GM12878 (cell line): Measurements from ENCODE around the gene TEKT5. TPM values are rescaled to one million over a fixed set of nuclear protein-coding genes. Genes with fewer than 3 reads are reported as not detected.

Experiments used
- ATAC-seq: fragments of 200-7000 bp; cut with Tn5 transposase; 3 replicates; pipeline ENCODE4 v1.9.1; 2020; ENCODE audit warnings: mild to moderate bottlenecking, moderate library complexity
- BruUV-seq: library from RNA; stranded (reverse); fragments of 400-500 nt; replicated peaks from 2 replicates; lab custom pipeline; 2021; lab: Mats Ljungman, UMichigan
- CTCF ChIA-PET: fragments of 300-600 bp; sonication (Branson Sonifier 250); formaldehyde crosslinking; extraction: SDS; loops from one replicate; lab custom pipeline; 2021; ENCODE audit warnings: inconsistent platforms; lab: Yijun Ruan, JAX
- POLR2A ChIA-PET: fragments of 350-600 bp; formaldehyde crosslinking; extraction: SDS; loops from one replicate; lab custom pipeline; 2021; ENCODE audit warnings: inconsistent platforms; lab: Charles Lee
- RAD21 ChIA-PET: fragments of 300-600 bp; sonication (Branson Sonifier 250); formaldehyde crosslinking; loops from one replicate; lab custom pipeline; 2023; ENCODE audit warnings: antibody characterized with exemption; ENCODE audit not compliant: unreplicated experiment; lab: Charles Lee
- SMC1A ChIA-PET: fragments of 300-600 bp; sonication (Branson Sonifier 250); formaldehyde crosslinking; loops from one replicate; lab custom pipeline; 2023; ENCODE audit not compliant: unreplicated experiment, uncharacterized antibody; lab: Charles Lee
- DNase-seq: peaks from one replicate; pipeline ENCODE4 v3.0.0-alpha.2; 2011; ENCODE audit warnings: low read depth, low spot score
- FAIRE-seq: peaks from 3 replicates; lab custom pipeline; 2011; peaks lifted over from hg19 to GRCh38; lab: Jason Lieb, UNC
- H2AFZ ChIP-seq: 2 replicates; pipeline ENCODE4 v1.6.0; 2011; ENCODE audit warnings: low read depth, low read length, control low read depth; ENCODE audit not compliant: control insufficient read depth
- H3K27ac ChIP-seq: 2 replicates; pipeline ENCODE4 v1.5.1; 2011; ENCODE audit warnings: control low read depth; ENCODE audit not compliant: control insufficient read depth, insufficient read depth
- H3K27me3 ChIP-seq, 2 experiments: replicated peaks in 1 of 2; 2 replicates each; pipeline versions ENCODE4 v1.6.0 to v1.6.1; 2011; ENCODE audit warnings: low read length in 1 of 2; ENCODE audit not compliant: control insufficient read depth in 2 of 2, insufficient read depth in 2 of 2
- H3K36me3 ChIP-seq, 2 experiments: 2 replicates each; pipeline ENCODE4 v1.5.1; 2011; ENCODE audit warnings: low read length in 1 of 2; ENCODE audit not compliant: control insufficient read depth in 2 of 2, insufficient read depth in 2 of 2
- H3K4me1 ChIP-seq: 2 replicates; pipeline ENCODE4 v1.6.1; 2011; ENCODE audit warnings: mild to moderate bottlenecking, low read length, moderate library complexity, mixed read lengths; ENCODE audit not compliant: control insufficient read depth, insufficient read depth
- H3K4me2 ChIP-seq: 2 replicates; pipeline ENCODE4 v1.6.0; 2011; ENCODE audit warnings: control low read depth; ENCODE audit not compliant: control insufficient read depth, insufficient read depth
- H3K4me3 ChIP-seq: fragments of 200-600 bp; sonication (generic); 2 replicates; pipeline ENCODE4 v1.5.1; 2016
- H3K79me2 ChIP-seq: 2 replicates; pipeline ENCODE4 v1.6.0; 2011; ENCODE audit warnings: low read length; ENCODE audit not compliant: control insufficient read depth, insufficient read depth
- H3K9ac ChIP-seq: 2 replicates; pipeline ENCODE4 v1.8.0; 2011; ENCODE audit warnings: low read length, control low read depth, mixed read lengths; ENCODE audit not compliant: control insufficient read depth, insufficient read depth
- H3K9me3 ChIP-seq: replicated peaks from 3 replicates; pipeline ENCODE4 v1.5.1; 2011; ENCODE audit warnings: mild to moderate bottlenecking, low read length; ENCODE audit not compliant: control insufficient read depth, insufficient read depth
- H4K20me1 ChIP-seq: 2 replicates; pipeline ENCODE4 v1.6.0; 2011; ENCODE audit not compliant: control insufficient read depth, insufficient read depth
- BACH1 ChIP-seq: fragments of 450-650 bp; IDR thresholded peaks from 2 replicates; pipeline ENCODE4 v1.6.1; 2017; ENCODE audit warnings: mild to moderate bottlenecking, borderline replicate concordance
- ELK1 ChIP-seq: IDR thresholded peaks from 2 replicates; pipeline ENCODE4 v1.6.1; 2012; ENCODE audit warnings: low read depth, low read length, improper control_type of control experiment
- KLF5 ChIP-seq: fragments of 450-650 bp; IDR thresholded peaks from 2 replicates; pipeline ENCODE4 v1.6.1; 2014; ENCODE audit warnings: mild to moderate bottlenecking; ENCODE audit not compliant: partially characterized antibody
- MTA2 ChIP-seq: fragments of 450-650 bp; IDR thresholded peaks from 2 replicates; pipeline ENCODE4 v1.6.1; 2016; ENCODE audit warnings: low read depth, mild to moderate bottlenecking, moderate library complexity
- RFX5 ChIP-seq: IDR thresholded peaks from 2 replicates; pipeline ENCODE4 v1.6.1; 2011; ENCODE audit warnings: low read depth, low read length, improper control_type of control experiment
- RUNX3 ChIP-seq: IDR thresholded peaks from 2 replicates; pipeline ENCODE4 v1.6.1; 2012; ENCODE audit warnings: low read length, inconsistent platforms
- SUPT20H ChIP-seq: IDR thresholded peaks from 2 replicates; pipeline ENCODE4 v1.6.1; 2011; ENCODE audit warnings: low read depth, mild to moderate bottlenecking, low read length, moderate library complexity, borderline replicate concordance; ENCODE audit not compliant: control insufficient read depth
- TCF7 ChIP-seq: IDR thresholded peaks from 2 replicates; pipeline ENCODE4 v1.6.1; 2014; ENCODE audit warnings: antibody characterized with exemption, borderline replicate concordance
- USF2 ChIP-seq: IDR thresholded peaks from 2 replicates; pipeline ENCODE4 v1.6.1; 2011; ENCODE audit warnings: low read depth, low read length, improper control_type of control experiment, borderline replicate concordance
- ZNF217 ChIP-seq: fragments of 450-650 bp; IDR thresholded peaks from 2 replicates; pipeline ENCODE4 v1.6.1; 2017; ENCODE audit warnings: antibody characterized with exemption, mild to moderate bottlenecking
- in situ Hi-C: fragments of 300-500 bp; cut with MboI; formaldehyde crosslinking; loops from 9 replicates; pipeline ENCODE4 v1.14.3; 2018; ENCODE audit warnings: mixed read lengths
- intact Hi-C: fragments of 100-400 bp; cut with micrococcal nuclease; formaldehyde crosslinking; loops from one replicate; pipeline ENCODE4 v1.14.2; 2022; ENCODE audit not compliant: unreplicated experiment
- polyA plus RNA-seq, 11 experiments: library from polyadenylated mRNA; depleted of rRNA in 4 of 11; unstranded in 6 of 11; stranded (reverse) in 5 of 11; fragments of >200 nt; fragmentation: Nextera tagmentation in 4 of 11; fragmentation: Illumina TruSeq in 1 of 11; extraction: Ambion mirVana in 4 of 11; extraction: Trizol in 1 of 11; gene quantifications; 1 replicate in 1 of 11; 2 replicates in 10 of 11; pipeline versions ENCODE4 v1.2.1 to v1.2.3, GENCODE V29; 2011 to 2016; ENCODE audit warnings: inconsistent platforms in 2 of 11, missing spikeins in 2 of 11, low read depth in 1 of 11
- total RNA-seq, 4 experiments: library from RNA; depleted of rRNA in 3 of 4; stranded (reverse); fragments of >200 nt in 3 of 4; fragmentation: Illumina TruSeq in 1 of 4; extraction: Trizol in 1 of 4; gene quantifications; 2 replicates each; pipeline versions ENCODE4 v1.2.1 to v1.2.3, GENCODE V29; 2013 to 2021
- TF ChIP-seq, protein P1 (sequence below): fragments of 450-650 bp; IDR thresholded peaks from 2 replicates; pipeline ENCODE4 v1.6.1; 2017; ENCODE audit warnings: mild to moderate bottlenecking, low read depth, inconsistent platforms; ENCODE audit not compliant: poor library complexity, severe bottlenecking
- TF ChIP-seq, protein P2 (sequence below): IDR thresholded peaks from 2 replicates; pipeline ENCODE4 v1.6.1; 2012; ENCODE audit warnings: improper control_type of control experiment, low read depth, low read length; ENCODE audit not compliant: insufficient replicate concordance

TEKT5 gene
- total and polyA plus RNA-seq, 10 of the 15 experiments (the other 5 are each of a cell fraction or from before 2014, with no cell fraction given), result 0.19 to 2.2 (median 0.68) TPM; not detected in 1

DNA sequence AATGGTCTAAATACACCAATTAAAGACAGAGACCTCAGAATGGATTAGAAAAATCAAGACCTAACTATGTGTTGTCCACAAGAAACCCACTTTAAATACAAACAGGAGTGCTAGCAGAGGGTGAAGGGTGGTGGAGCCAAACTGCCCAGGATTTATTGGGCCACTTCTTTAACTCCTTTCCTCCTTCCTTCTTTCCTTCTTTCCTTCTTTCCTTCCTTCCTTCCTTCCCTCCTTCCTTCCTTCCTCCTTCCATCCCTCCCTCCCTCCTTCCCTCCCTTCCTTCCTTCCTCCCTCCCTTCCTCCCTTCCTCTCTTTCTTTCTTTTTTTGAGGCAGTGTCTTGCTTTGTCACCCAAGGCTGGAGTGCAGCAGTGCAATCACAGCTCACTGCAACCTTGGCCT, 80.0 kb downstream of the TEKT5 start:
- H3K4me2 ChIP-seq, result no peak overlapping the region
- H3K27ac ChIP-seq, result no peak overlapping the region
- ChIA-PET SMC1A (interaction anchor here (1.9 kb wide), 1 partner anchor 10 kb away, joined by 5 read pairs; no protein-coding TSS in a partner anchor), POLR2A (interaction anchor here (0.6 kb wide), 1 partner anchor 74 kb away, joined by 3 read pairs; no protein-coding TSS in a partner anchor), RAD21 (interaction anchor here (0.5 to 0.6 kb wide), 2 partner anchors 62 to 301 kb away, joined by 3 to 5 read pairs; no protein-coding TSS in a partner anchor), CTCF (interaction anchor here (0.6 kb wide), 1 partner anchor 1367 kb away, joined by 7 read pairs; no protein-coding TSS in a partner anchor)
- FAIRE-seq (no peak), ATAC-seq (no peak), DNase-seq (no peak)
- H4K20me1 ChIP-seq, result no peaks in the 10 kb centered on the region
- H3K9me3 ChIP-seq, result no peaks in the 10 kb centered on the region
- no TSS peak for BruUV-seq
- no peaks in the 10 kb centered on the region for H3K36me3 ChIP-seq
- H2AFZ ChIP-seq, result no peak overlapping the region
- no peak overlapping the region for H3K4me3 ChIP-seq
- H3K27me3 ChIP-seq, result peaks cover 0 to 5% of the 10 kb centered on the region in 2 experiments; a peak in 1 of 4 replicates
- no peak overlapping the region for H3K9ac ChIP-seq
- no peaks in the 10 kb centered on the region for H3K79me2 ChIP-seq
- no peaks in the 10 kb centered on the region; the same call in 1 of the 2 replicates for H3K4me1 ChIP-seq
- intact Hi-C loops, result no loop called here
- in situ Hi-C loops, result no loop called here
- TF ChIP-seq, protein P1, sequence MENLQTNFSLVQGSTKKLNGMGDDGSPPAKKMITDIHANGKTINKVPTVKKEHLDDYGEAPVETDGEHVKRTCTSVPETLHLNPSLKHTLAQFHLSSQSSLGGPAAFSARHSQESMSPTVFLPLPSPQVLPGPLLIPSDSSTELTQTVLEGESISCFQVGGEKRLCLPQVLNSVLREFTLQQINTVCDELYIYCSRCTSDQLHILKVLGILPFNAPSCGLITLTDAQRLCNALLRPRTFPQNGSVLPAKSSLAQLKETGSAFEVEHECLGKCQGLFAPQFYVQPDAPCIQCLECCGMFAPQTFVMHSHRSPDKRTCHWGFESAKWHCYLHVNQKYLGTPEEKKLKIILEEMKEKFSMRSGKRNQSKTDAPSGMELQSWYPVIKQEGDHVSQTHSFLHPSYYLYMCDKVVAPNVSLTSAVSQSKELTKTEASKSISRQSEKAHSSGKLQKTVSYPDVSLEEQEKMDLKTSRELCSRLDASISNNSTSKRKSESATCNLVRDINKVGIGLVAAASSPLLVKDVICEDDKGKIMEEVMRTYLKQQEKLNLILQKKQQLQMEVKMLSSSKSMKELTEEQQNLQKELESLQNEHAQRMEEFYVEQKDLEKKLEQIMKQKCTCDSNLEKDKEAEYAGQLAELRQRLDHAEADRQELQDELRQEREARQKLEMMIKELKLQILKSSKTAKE, result no peak
- TF ChIP-seq MTA2 (no peak), RUNX3 (no peak), BACH1 (no peak), RFX5 (no peak), USF2 (no peak), TCF7 (no peak), SUPT20H (no peak), KLF5 (no peak), ELK1 (no peak), ZNF217 (no peak)
- TF ChIP-seq, protein P2, sequence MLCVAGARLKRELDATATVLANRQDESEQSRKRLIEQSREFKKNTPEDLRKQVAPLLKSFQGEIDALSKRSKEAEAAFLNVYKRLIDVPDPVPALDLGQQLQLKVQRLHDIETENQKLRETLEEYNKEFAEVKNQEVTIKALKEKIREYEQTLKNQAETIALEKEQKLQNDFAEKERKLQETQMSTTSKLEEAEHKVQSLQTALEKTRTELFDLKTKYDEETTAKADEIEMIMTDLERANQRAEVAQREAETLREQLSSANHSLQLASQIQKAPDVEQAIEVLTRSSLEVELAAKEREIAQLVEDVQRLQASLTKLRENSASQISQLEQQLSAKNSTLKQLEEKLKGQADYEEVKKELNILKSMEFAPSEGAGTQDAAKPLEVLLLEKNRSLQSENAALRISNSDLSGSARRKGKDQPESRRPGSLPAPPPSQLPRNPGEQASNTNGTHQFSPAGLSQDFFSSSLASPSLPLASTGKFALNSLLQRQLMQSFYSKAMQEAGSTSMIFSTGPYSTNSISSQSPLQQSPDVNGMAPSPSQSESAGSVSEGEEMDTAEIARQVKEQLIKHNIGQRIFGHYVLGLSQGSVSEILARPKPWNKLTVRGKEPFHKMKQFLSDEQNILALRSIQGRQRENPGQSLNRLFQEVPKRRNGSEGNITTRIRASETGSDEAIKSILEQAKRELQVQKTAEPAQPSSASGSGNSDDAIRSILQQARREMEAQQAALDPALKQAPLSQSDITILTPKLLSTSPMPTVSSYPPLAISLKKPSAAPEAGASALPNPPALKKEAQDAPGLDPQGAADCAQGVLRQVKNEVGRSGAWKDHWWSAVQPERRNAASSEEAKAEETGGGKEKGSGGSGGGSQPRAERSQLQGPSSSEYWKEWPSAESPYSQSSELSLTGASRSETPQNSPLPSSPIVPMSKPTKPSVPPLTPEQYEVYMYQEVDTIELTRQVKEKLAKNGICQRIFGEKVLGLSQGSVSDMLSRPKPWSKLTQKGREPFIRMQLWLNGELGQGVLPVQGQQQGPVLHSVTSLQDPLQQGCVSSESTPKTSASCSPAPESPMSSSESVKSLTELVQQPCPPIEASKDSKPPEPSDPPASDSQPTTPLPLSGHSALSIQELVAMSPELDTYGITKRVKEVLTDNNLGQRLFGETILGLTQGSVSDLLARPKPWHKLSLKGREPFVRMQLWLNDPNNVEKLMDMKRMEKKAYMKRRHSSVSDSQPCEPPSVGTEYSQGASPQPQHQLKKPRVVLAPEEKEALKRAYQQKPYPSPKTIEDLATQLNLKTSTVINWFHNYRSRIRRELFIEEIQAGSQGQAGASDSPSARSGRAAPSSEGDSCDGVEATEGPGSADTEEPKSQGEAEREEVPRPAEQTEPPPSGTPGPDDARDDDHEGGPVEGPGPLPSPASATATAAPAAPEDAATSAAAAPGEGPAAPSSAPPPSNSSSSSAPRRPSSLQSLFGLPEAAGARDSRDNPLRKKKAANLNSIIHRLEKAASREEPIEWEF, result no peak
